Activated naive CD4-positive, alpha-beta T cell treated with Interleukin-2 at 50 U/mL for 16 hours (primary cell): ENCODE measurements around the gene S100A6.
"Not testable (repeated sequence)": the region's sequence is repeated elsewhere in the genome, so short reads cannot be mapped to it uniquely, and the experiment has no call there.

Source experiments
- DNase-seq: peaks from one replicate; pipeline ENCODE4 v3.0.0-alpha.2; 2020

The S100A6 gene

GRCh38 chr1:153563483-153563901 lies 27.7 kb upstream of the S100A6 start:
- DNase-seq = no peak

DNA sequence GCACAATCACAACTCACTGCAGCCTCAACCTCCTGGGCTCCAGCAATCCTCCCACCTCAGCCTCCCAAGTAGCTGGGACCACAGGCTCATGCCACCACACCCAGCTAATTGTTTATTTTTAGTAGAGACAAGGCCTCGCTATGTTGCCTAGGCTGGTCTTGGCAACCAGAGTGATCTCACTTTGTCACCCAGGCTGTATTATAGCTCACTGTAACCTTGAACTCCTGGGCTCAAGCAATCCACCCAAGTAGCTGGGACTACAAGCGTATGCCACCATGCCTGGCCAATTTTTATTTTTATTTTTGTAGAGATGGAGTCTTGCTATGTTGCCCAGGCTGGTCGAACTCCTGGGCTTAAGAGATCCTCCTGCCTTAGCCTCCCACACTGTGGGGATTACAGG lies 26.2 kb upstream of the S100A6 start:
- DNase-seq = not testable (repeated sequence)

DNA sequence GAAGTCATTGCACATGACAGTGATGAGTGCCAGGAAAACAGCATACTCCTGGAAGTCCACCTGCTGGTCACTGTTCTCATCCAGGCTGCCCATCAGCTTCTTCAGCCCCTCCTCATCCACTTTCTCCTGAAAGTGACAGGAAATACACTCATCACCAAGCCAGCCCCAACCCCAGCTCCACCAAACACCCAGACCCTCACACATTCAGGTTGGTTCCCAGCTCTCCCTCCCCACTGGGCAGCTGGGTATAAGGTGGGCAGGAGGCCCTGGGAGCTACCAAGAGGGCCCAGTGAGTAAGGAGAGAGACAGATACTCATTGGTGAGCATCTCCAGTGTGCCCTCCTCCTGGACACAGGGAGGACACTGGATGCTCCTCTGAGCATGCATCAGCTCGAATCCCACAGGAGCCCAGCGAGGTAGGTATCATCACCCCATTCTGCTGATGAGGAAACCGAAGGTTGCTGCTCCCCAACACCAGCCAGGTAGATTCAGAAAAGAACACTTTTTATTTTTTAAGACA lies 25.7 kb upstream of the S100A6 start:
- DNase-seq = no peak

DNA sequence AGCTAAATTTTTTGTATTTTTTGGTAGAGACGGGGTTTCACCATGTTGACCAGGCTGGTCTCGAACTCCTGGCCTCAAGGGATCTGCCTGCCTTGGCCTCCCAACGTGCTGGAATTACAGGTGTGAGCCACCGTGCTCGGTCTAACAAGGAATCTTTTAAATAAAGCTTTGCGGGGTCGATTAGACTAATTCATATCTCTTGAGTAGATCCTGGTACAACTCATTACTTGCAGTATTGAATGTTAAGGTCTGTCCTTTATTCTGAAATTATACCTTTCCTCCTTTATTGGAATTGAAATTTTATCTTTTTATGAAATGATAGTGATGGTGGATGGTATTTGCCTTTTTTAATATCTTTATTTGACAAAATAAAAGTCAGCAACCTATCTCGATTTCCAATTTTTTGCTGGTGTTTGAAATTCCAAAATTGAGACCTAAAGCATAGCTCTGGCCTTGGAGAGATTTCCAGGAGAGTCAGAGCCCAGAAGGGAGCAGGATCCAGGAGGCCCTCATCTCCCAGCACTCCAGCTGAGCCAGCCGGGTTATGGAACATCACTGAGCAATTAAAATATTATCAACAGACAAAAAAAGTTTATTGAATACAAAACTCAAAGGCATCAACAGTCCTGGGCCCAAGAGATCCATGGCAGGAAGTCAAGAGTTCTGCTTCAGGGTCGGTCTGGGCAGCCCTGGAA lies 25.1 kb upstream of the S100A6 start:
- DNase-seq = no peak

DNA sequence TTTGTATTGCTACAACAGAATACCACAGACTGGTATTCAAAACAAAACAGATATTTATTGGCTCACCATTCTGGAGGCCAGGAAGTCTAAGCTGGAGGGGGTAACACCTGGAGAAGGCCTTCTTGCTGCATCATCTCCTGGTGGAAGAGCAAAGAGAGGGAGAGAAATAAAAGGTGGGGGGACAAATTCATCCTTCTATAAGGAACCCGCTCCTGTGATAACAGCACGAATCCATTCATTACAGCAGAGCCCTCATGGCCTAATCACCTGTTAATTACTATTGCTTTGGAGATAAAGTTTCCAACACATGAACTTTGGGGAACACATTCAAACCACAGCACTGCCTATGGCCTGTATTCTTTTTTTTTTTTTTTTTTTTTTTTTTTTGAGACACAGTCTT lies 24.4 kb upstream of the S100A6 start:
- DNase-seq = no peak

DNA sequence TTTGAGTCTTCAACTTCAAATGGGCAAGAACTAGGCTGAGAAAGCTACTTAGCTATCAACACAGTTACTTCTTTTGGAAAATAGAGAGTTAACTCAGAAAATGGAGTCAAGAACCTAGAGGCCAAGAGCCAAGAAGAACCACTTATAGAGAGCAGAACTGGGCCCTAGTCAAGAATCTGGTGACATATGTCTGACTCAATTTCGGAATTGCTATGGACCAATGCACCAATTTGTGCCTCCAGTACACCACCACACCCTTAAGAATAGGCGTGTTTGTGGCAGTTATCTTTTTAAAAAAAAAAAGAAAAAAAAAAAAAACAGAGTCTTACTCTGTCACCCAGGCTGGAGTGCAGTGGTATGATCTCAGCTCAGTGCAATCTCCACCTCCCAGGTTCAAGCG lies 22.1 kb upstream of the S100A6 start:
- no peak for DNase-seq

- no peak for DNase-seq
These were observed 20.6 kb upstream of the S100A6 start for GRCh38 chr1:153556348-153556747.

DNA sequence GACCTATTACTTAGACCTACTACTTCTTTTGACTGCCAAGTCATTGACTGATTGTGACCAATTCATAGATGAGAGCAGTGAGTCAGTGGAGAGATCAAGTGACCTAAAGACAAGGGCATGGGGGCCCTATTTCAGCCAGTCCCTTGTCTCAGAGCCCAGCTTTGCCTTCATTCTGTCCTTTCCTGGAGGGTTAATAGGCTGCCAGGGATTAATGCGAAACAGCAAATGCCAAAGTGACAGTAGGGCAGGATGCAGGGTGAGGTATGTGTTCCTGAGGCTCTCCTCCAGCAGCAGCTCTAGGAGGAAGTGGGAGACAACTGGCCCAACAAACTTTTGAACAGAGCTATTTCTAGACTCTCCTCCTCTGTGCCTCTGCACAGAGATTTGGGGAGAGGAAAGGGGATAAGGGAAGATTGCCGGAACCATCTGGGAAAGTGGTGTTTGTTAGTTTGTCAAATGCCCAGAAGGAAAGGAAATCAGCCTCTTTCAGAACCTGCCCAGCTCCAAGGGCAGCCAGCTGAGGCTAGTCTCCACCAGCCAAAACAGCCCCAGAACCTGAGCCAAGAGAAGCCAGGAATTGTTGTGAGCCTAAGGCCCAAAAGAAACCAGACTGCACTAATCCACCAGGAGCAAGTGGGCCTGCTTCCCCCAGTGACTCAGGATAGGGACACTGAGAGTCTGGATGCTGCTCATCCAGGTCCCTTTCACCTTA lies 18.2 kb upstream of the S100A6 start:
- DNase-seq = no peak

- DNase-seq = no peak
These were observed 17.3 kb upstream of the S100A6 start for GRCh38 chr1:153553096-153553495.

- no peak for DNase-seq
These were observed 16.5 kb upstream of the S100A6 start for GRCh38 chr1:153552335-153552734.

- no peak for DNase-seq
These were observed 15.2 kb upstream of the S100A6 start for GRCh38 chr1:153550827-153551500.

- DNase-seq = no peak
These were observed 14.6 kb upstream of the S100A6 start for GRCh38 chr1:153550398-153550758.

DNA sequence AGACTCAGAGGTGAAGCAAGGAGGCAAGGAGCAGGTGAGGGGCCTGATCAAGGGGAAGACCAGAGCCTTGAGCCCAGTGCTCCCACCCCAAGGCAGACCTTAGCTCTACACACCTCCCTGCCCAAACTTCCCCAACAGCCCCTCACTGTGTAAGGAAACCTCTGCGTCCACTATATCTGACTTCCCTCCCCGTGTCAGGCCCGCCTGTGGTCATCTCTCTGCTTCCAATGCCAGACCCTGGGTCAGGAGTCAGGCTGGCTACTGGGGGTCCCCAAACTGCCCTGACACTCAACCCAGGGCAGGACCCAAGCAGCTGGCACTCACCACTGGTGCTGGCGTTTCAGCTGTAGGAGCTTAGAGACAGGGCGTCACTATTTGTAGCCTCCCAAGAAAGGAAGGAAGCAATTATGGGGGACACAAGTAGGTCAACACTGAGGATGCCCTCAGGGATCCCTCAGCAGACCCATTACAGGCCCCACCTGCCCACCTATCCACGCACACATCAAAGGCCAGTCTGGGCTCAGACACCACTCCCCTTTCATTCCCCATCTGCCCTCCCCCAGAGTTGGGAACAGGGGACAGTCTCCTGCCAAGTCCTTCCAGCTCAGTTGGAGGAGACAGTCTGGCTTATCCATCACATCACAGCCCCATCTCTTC lies 14.1 kb upstream of the S100A6 start:
- DNase-seq = no peak

- DNase-seq = no peak
These were observed 13.2 kb upstream of the S100A6 start, which contains the start of gene S100A3 for GRCh38 chr1:153548722-153549688. Gene S100A3 (minus strand): TSS chr1:153549258. CDS start chr1:153548485, 773 bp downstream.

DNA sequence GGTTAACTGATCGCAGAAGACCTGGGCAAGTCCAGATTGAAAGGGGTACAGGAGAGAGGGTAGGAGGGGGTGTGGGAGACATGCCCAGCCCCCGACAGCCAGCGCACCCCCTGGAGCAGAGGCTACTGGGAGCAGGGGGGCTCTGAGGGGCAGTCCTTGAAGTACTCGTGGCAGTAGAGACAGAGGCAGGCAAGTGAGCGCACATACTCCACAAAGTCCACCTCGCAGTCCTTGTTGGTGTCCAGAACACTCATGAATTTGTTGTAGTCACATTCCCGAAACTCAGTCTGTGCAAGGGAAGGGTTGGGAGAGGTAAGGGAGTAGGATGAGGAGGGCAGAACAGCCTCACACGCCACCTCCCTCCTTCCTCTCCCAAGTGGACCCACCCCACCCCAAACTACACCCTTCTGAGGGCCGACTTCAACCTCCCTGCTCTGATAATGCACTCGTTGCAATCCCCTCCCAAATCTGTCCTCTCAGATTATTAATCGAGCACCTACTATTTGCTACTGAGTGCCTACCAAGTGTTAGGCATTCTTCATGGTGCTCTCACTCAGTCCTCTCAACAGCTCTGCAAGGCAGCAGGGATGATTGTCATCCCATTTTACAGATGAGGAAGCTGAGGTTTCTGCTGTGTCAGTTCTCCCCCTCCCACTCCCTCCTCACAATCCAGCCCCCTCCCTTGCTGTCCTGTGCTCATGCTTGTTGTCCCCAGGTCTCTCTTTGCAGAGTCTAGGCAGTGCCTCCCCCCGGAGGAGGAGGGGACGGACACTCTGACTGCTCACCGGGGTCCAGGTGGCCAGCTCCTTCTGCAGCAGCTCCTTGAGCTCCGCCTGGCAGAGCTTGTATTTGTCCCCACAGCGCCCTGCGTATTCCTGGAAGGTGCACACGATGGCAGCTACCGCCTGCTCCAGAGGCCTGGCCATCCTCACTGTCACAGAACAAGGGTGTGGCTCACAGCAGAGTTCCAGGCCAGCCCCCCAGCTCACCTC lies 12.1 kb upstream of the S100A6 start:
- DNase-seq = no peak

GRCh38 chr1:153546796-153547559 lies 11.2 kb upstream of the S100A6 start:
- DNase-seq = no peak

DNA sequence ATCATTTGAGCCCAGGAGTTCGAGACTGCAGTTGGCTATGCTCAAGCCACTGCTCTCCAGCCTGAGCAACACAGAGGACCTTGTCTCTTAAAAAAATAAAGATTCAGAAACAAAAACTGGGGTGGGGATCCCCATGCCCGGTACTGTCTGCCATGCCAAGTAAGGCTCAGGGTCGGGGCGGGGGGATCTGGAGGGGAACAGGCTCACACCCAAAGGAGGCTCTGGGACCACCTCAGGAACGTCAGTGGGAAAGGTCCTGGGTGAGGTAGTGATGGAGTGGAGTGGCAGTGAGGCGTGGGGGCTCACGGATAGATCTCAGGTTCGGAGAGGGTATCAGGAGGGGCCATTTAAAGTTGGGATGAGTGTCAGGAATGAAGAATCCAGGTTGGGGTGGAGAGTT lies 10.6 kb upstream of the S100A6 start:
- no peak for DNase-seq

GRCh38 chr1:153545067-153546055 lies 9.6 kb upstream of the S100A6 start, which contains the start of gene S100A4:
Gene S100A4 (minus strand): TSS chr1:153545806. CDS start chr1:153544794, 1,012 bp downstream.
- DNase-seq = peak; percentile 96
